Measurements from ENCODE around the gene MEI1.

Gene MEI1, protein sequence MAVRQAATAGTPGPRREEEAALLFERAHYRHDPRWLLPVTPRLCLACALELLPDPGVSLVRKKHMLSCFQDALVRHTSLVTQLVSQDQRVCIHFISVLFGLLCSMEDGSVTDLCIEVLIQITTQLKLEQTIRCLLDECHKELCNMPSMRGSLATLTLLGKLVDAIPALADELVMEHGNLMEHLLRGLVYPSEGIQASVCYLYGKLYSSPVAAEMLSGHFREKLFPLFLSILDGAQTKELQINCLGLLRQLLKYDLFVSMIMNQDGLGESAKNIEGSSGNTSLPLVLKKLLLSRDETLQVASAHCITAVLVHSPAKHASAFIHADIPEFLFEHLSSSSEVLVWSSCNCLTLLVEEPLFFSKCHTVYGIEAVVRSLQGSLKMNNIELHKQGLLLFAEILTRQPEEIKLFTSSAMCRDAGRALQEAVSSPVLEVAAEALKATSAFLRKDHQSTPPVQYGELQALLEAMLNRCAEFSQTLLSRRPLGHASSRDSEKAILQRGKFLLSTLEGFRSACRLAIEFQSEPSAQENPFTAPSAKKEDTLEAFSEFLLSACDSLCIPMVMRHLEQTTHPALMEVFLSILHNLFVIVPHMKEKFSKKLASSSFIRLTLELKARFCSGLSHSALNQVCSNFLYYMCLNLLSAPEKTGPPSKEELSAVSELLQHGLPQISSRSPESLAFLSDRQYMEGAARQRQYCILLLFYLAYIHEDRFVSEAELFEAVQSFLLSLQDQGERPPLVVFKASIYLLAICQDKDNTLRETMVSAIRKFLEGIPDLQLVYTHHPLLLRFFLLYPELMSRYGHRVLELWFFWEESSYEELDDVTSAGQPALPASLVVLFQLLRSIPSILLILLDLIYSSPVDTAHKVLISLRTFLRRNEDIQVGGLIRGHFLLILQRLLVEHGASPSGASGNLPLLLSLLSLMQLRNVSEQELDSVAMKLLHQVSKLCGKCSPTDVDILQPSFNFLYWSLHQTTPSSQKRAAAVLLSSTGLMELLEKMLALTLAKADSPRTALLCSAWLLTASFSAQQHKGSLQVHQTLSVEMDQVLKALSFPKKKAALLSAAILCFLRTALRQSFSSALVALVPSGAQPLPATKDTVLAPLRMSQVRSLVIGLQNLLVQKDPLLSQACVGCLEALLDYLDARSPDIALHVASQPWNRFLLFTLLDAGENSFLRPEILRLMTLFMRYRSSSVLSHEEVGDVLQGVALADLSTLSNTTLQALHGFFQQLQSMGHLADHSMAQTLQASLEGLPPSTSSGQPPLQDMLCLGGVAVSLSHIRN

DNA sequence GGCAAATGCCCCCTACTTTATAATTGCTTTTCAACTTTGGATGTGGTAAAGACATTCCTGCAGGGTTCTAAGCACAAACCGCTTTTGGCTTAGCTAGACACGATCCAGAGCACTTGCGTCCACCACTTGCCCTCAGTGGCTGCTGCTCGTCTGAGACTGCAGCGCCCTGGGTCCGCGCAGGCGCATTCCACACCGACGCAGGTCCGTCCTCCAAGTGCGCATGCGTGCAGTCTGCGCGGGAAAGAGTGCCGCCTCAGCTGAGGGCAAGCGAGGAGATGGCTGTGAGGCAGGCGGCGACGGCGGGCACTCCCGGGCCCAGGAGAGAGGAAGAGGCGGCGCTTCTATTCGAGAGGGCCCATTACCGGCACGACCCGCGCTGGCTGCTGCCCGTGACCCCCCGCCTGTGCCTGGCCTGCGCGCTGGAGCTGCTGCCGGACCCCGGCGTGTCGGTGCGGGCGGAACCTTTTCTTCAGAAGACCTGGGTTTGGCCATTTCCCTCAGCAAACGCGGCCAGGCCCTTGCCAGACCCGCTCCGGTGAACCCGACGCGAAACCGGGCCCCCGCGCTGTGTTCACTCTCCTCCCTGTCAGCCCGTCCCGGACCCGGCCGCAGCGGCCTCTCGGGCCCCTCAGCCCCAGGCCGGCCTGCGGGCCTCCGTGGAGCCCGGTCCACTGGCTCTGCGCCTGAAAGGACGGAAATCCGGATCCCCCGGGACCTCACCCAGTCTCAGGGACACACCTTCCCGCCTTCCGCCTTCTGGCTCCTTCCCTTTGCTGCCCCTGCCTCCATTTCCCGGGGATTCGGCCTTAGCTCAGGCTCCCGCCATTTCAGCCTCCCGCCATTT lies at the start of gene MEI1:
Gene MEI1 (plus strand): TSS at position 240 of the 844 bp plus-strand sequence. CDS start 36 bp downstream, at position 276.
- TF ChIP-seq, protein P1, sequence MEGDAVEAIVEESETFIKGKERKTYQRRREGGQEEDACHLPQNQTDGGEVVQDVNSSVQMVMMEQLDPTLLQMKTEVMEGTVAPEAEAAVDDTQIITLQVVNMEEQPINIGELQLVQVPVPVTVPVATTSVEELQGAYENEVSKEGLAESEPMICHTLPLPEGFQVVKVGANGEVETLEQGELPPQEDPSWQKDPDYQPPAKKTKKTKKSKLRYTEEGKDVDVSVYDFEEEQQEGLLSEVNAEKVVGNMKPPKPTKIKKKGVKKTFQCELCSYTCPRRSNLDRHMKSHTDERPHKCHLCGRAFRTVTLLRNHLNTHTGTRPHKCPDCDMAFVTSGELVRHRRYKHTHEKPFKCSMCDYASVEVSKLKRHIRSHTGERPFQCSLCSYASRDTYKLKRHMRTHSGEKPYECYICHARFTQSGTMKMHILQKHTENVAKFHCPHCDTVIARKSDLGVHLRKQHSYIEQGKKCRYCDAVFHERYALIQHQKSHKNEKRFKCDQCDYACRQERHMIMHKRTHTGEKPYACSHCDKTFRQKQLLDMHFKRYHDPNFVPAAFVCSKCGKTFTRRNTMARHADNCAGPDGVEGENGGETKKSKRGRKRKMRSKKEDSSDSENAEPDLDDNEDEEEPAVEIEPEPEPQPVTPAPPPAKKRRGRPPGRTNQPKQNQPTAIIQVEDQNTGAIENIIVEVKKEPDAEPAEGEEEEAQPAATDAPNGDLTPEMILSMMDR (conservative IDR thresholded peaks at IDR 0.05; ENCODE audit: control insufficient read depth, insufficient read depth, low read depth, low read length), result no peak
- peak; percentile 74 for DNase-seq (ENCODE audit: low read depth)
- H3K4me3 ChIP-seq (ENCODE audit: control insufficient read depth, low read depth, low read length), result no peak within 1 kb of the TSS

DNA sequence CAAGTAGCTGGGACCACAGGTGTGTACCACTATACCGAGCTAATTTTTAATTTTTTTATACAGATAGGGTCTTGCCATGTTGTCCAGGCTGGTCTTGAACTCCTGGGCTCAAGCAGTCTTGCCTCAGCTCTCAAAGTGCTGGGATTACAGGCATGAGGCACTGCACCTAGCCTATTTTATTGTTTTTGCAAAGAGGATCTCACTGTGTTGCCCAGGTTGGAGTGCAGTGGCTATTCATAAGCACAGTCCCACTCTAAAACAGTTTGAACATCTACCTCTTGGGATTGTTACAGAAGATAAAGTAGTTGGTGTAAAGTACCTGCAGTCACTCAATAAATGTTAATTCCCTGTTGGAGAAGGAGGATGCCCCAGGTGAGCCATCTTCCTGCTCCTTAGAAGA lies 49.1 kb upstream of the MEI1 start:
- H3K4me3 ChIP-seq (ENCODE audit: control insufficient read depth, low read depth, low read length), result no peak overlapping the region
- no peak for DNase-seq (ENCODE audit: low read depth)
- TF ChIP-seq, protein P1 (conservative IDR thresholded peaks at IDR 0.05; ENCODE audit: control insufficient read depth, insufficient read depth, low read depth, low read length), result no peak

DNA sequence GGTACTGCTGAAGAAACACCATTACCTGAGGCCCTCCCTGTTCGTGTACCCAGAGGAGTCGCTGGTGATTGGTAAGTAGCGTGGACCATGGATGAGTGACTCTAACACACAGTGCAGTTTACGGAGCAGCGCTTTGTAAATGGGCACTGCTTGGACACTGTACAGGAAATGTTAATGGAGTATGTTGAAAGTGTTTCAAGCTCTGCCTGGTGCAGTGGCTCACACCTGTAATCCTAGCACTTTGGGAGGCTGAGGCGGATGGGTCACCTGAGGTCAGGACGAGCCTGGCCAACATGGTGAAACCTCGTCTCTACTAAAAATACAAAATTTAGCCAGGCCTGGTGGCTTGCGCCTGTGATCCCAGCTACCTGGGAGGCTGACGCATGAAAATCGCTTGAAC lies 48.5 kb upstream of the MEI1 start:
- no peak for DNase-seq (ENCODE audit: low read depth)
- TF ChIP-seq, protein P1 (conservative IDR thresholded peaks at IDR 0.05; ENCODE audit: control insufficient read depth, insufficient read depth, low read depth, low read length), result no peak
- no peak overlapping the region for H3K4me3 ChIP-seq (ENCODE audit: control insufficient read depth, low read depth, low read length)

DNA sequence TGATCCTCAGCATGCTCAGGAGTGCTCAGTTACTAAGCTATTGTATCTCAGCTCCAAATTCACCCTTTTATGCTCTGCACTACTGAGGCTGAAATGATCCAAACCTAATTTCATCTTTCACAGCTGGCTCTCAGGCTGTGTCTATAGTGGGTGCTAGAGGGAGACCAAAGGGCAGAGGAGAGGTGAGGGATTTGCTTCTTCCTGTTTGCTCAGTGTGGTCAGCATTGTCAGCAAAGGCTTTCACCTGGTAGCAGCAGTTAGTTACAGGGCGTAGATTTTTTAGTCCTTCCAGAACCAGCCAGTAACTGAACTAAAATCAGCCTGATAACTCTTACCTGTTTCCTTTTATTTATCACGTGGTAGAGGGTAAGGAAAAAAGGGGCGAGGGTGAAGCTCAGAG lies 45.0 kb upstream of the MEI1 start:
- H3K4me3 ChIP-seq (ENCODE audit: control insufficient read depth, low read depth, low read length), result no peak overlapping the region
- DNase-seq (ENCODE audit: low read depth), result no peak
- TF ChIP-seq, protein P1 (conservative IDR thresholded peaks at IDR 0.05; ENCODE audit: control insufficient read depth, insufficient read depth, low read depth, low read length), result no peak

DNA sequence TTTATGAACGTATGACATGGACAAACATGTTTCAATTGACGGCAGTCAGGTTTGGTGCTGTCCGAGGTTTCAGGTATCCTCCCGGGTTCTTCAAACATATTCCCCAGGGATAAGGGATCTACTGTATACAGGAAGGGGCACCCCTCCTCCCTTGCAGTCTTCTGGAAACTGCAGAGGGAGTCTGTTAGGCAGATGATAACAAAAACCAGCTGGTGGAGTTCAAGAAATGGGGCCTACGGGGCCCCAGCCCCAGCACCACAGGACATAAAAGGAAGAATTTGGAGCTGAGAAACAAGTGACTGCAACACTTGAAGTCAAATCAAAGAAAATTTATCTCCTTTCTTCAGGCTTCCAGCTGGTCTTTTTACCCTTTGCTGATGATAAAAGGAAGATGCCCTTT lies 42.7 kb upstream of the MEI1 start:
- TF ChIP-seq, protein P1 (conservative IDR thresholded peaks at IDR 0.05; ENCODE audit: control insufficient read depth, insufficient read depth, low read depth, low read length), result no peak
- no peak overlapping the region for H3K4me3 ChIP-seq (ENCODE audit: control insufficient read depth, low read depth, low read length)
- DNase-seq (ENCODE audit: low read depth), result no peak
